Left colon (tissue), 2 donors: ENCODE results near the gene FBXW4. TPM values are rescaled to one million over a fixed set of nuclear protein-coding genes. Genes with fewer than 3 reads are reported as not detected.
"Not testable (repeated sequence)": the region's sequence is repeated elsewhere in the genome, so short reads cannot be mapped to it uniquely, and the experiment has no call there.

ENCODE experiments used
- ATAC-seq: fragments of 200-7000 bp; cut with Tn5 transposase; one replicate; pipeline ENCODE4 v1.9.1; 2020; ENCODE audit warnings: mild to moderate bottlenecking, moderate library complexity
- DNase-seq, 2 donors: peaks; one replicate each; pipeline ENCODE4 v3.0.0-alpha.2; 2020
- intact Hi-C, 2 donors: fragments of 100-400 bp; cut with DNase I in 1 of 2; cut with micrococcal nuclease in 1 of 2; formaldehyde crosslinking; loops; one replicate each; pipeline versions ENCODE4 v1.11.2 to v1.14.0; 2022; cut with DNase I, micrococcal nuclease
- total RNA-seq, 2 donors: library from RNA; stranded (reverse); fragmentation: NEBNext Ultra II Directional; extraction: Animal tissue kit (Norgen Biotek cat#: 25700); gene quantifications; one replicate each; pipeline ENCODE4 v1.2.1, GENCODE V29; 2021
- donor health status: DM: no; HTN: no; CAD: no.
- donor health status: DM: yes; HTN: yes; CAD: no.

FBXW4 gene
- total RNA-seq, 2 donors from 2014 or later, result 57.3 to 57.5 TPM

GRCh38 chr10:101668566-101668965 is 26.4 kb downstream of the FBXW4 start:
- DNase-seq (no peak), ATAC-seq (no peak)
- intact Hi-C loops, result no loop called here

GRCh38 chr10:101666083-101666482 is 28.9 kb downstream of the FBXW4 start:
- intact Hi-C loops, result no loop called here
- ATAC-seq, result no peak
- DNase-seq, result no peak

- intact Hi-C loops, result no loop called here
- DNase-seq (no peak), ATAC-seq (no peak)
Observed at GRCh38 chr10:101663097-101663496, 31.9 kb downstream of the FBXW4 start.

GRCh38 chr10:101660256-101660655 is 34.7 kb downstream of the FBXW4 start:
- intact Hi-C loops, result no loop called here
- ATAC-seq, result no peak
- DNase-seq, result no peak

GRCh38 chr10:101658975-101659374 is 36.0 kb downstream of the FBXW4 start:
- ATAC-seq (no peak), DNase-seq (no peak)
- intact Hi-C loops, result no loop called here

DNA sequence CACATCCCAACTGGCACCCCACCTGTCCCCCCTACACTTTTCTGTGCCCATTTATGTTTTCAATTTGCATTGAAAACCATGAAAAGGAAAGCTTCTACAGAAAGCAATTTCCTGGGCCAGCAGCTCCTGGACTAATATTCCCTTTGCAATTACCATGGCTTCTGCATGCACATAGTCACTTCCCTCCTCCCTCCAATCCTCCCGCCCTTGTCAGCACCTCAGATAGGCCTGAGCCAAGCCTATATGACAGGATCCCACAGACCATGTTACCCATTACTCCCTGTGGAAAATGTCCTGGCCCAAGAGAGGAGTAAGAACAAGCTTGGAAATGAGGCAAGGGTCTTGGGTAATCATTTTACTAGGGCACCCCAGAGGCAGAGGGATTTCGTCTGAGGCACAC is 38.1 kb downstream of the FBXW4 start:
- no peak for ATAC-seq
- intact Hi-C loops, result no loop called here
- no peak for DNase-seq

DNA sequence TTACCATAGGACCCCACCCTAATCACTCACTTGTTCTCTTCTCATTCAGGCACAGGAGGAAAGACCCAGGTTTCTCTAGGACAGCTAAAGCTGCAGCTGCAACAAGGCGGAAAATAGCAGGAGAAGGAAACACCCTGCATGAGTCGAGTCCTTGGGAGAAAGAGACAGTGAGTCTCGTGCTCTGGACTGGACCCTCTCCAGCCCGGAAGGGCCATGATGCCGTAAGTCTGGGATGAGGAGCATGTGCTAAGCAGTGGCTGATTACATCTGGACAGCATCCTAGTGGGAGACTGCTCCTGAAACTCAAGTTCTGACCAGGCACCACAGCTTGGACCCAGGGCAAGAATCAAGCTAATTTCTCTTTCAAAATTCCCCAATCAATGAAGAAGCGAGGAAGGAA is 39.4 kb downstream of the FBXW4 start:
- DNase-seq (no peak), ATAC-seq (no peak)
- intact Hi-C loops, result no loop called here

- intact Hi-C loops, result no loop called here
- no peak for DNase-seq
- ATAC-seq, result no peak
Observed at GRCh38 chr10:101653536-101653935, 41.4 kb downstream of the FBXW4 start.

DNA sequence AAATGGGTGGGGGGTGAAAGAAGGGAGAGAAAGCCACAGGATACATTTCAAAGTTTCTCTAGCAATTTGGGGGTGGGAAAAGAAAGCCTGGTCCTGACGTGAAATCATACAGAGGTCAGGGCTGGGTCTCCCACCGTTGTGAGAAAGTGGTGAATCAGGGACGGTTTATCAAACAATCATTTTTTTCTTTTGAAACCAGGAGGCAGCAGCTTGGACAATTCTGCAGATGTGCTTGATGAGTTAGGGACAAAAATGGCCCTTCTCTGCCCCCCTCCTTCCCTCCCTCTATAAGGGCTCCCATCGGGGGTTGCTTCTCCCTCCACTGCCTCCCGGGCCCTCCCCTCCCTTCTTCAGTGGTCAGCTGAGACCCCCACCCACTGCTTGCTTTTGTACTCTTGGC is 43.6 kb downstream of the FBXW4 start:
- ATAC-seq, result no peak
- intact Hi-C loops, result no loop called here
- no peak for DNase-seq

DNA sequence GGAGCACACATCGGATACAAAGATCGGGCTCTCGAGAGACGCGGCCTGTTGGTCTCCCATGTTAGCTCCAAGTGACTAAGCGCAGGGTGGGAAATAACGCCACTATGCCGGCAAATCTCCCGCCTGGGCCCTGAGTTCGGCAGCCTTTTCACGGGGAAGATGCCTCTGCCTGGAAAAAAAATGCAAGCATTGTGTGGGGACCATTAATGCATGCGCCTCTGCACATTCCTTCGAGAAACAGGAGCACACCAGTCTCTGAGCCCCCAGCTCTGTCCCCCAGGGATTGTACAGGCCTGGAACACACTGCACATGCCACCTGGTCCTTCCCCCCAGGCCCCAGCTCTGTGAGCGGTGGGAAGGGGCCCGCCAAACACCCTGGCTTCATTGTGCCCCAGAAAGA is 44.1 kb downstream of the FBXW4 start:
- no peak for DNase-seq

GRCh38 chr10:101649525-101650085 is 45.4 kb downstream of the FBXW4 start:
- no peak for ATAC-seq
- intact Hi-C loops, result no loop called here
- DNase-seq, result no peak

More for the DNA sequence above, 44.1 kb downstream of the FBXW4 start:
- intact Hi-C loops, result no loop called here
- no peak for ATAC-seq

GRCh38 chr10:101647255-101647654 is 47.7 kb downstream of the FBXW4 start:
- intact Hi-C loops, result no loop called here
- ATAC-seq (no peak), DNase-seq (no peak)

- intact Hi-C loops, result no loop called here
- ATAC-seq, result no peak
- no peak for DNase-seq
Observed at GRCh38 chr10:101646364-101646763, 48.6 kb downstream of the FBXW4 start.

GRCh38 chr10:101645659-101646058 is 49.3 kb downstream of the FBXW4 start:
- no peak for ATAC-seq
- DNase-seq, result no peak
- intact Hi-C loops, result no loop called here

- intact Hi-C loops, result no loop called here
- no peak for ATAC-seq
- no peak for DNase-seq
Observed at GRCh38 chr10:101644002-101644401, 51.0 kb downstream of the FBXW4 start.

- intact Hi-C loops, result no loop called here
- ATAC-seq, result no peak
- no peak for DNase-seq
Observed at GRCh38 chr10:101643546-101643945, 51.4 kb downstream of the FBXW4 start.

DNA sequence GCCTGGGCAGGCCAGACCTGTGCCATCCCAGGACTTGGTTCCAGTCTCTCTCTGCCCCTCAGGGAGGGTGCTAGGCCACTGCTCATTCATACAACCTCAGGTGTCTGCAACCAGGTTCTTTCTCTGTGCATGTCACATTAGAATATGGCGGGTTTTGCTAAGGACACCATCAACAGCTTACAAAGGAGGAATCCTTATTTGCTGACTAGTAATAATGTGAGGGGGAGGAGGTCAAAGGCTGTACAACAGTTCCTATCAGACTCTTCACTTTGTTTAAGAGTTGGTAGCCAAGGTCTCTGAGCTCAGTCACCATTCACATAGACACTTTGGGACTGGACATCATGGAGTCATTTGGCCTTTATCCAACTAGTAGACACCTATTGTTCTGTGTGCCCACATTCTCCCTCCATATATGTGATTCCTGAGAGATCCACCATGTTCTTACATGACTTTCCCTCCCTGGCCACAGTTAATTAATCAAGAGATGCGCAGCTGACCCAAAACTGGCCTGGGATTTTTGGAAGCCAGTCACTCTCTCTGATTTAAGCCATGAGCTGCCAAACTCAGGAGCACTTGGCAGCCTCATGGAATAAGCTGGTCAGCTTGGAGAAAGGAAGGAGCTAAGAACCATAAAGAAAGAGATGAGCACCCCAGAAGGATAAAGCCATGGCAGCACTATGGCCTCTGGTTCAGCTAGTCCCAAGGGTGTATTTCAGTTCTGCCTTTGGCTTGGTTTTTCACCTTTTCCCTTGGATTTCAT is 55.6 kb downstream of the FBXW4 start:
- DNase-seq (no peak), ATAC-seq (no peak)
- intact Hi-C loops, result no loop called here

- ATAC-seq, intact Hi-C loops, DNase-seq: not testable (repeated sequence)
Observed at GRCh38 chr10:101633510-101633909, 61.5 kb downstream of the FBXW4 start.

- intact Hi-C loops, result no loop called here
- ATAC-seq (no peak), DNase-seq (no peak)
Observed at GRCh38 chr10:101631821-101632475, 63.0 kb downstream of the FBXW4 start.

GRCh38 chr10:101630633-101630920 is 64.4 kb downstream of the FBXW4 start:
- intact Hi-C loops, result no loop called here
- no peak for ATAC-seq
- no peak for DNase-seq
